HepG2 (cell line): ENCODE measurements around the gene DHX57. TPM values are rescaled to one million over a fixed set of nuclear protein-coding genes. Genes with fewer than 3 reads are reported as not detected.
A peak's percentile ranks its signal among the peaks of the same experiment; 100 is the strongest.

Experiments used
- BORCS8-MEF2B ChIP-seq: sonication (generic); formaldehyde crosslinking; IDR thresholded peaks from 2 replicates; pipeline ENCODE4 v1.8.0; 2022; ENCODE audit warnings: mild to moderate bottlenecking, missing genetic modification reagents
- CHD4 ChIP-seq: fragments of 200-600 bp; sonication (generic); IDR thresholded peaks from 2 replicates; pipeline ENCODE4 v1.7.0; 2017; ENCODE audit warnings: mild to moderate bottlenecking, low read length, borderline replicate concordance
- EED ChIP-seq: sonication (generic); formaldehyde crosslinking; IDR thresholded peaks from 2 replicates; pipeline ENCODE4 v1.5.0; 2020; ENCODE audit warnings: mild to moderate bottlenecking, missing genetic modification reagents
- ELF4 ChIP-seq: sonication (generic); formaldehyde crosslinking; IDR thresholded peaks from 2 replicates; pipeline ENCODE4 v1.5.0; 2020; ENCODE audit warnings: missing genetic modification reagents, mild to moderate bottlenecking, moderate library complexity, borderline replicate concordance
- IKZF4 ChIP-seq: sonication (generic); formaldehyde crosslinking; IDR thresholded peaks from 2 replicates; pipeline ENCODE4 v1.5.1; 2020; ENCODE audit warnings: borderline replicate concordance, mild to moderate bottlenecking, low read depth, missing genetic modification reagents; ENCODE audit errors: not compliant biosample characterization
- MAFF ChIP-seq: IDR thresholded peaks from 2 replicates; pipeline ENCODE4 v1.6.1; 2011; ENCODE audit warnings: low read depth, low read length, improper control_type of control experiment
- SP4 ChIP-seq: sonication (generic); formaldehyde crosslinking; IDR thresholded peaks from 2 replicates; pipeline ENCODE4 v1.8.1; 2023; ENCODE audit warnings: mild to moderate bottlenecking, missing genetic modification reagents
- TCF7 ChIP-seq: sonication (generic); IDR thresholded peaks from 2 replicates; pipeline ENCODE4 v1.6.1; 2016; ENCODE audit warnings: antibody characterized with exemption, low read depth
- THAP11 ChIP-seq: IDR thresholded peaks from 2 replicates; pipeline ENCODE4 v1.6.1; 2016; ENCODE audit warnings: missing biosample characterization, missing genetic modification reagents
- USF2 ChIP-seq, 2 experiments: sonication (generic) in 1 of 2; formaldehyde crosslinking in 1 of 2; IDR thresholded peaks; 2 replicates each; pipeline versions ENCODE4 v1.5.1 to v1.6.1; 2011 to 2020; ENCODE audit warnings: borderline replicate concordance in 1 of 2, low read depth in 1 of 2, low read length in 1 of 2, mild to moderate bottlenecking in 1 of 2, missing genetic modification reagents in 1 of 2, moderate library complexity in 1 of 2
- ZHX2 ChIP-seq, 2 experiments: sonication (generic) in 1 of 2; formaldehyde crosslinking in 1 of 2; IDR thresholded peaks; 2 replicates each; pipeline versions ENCODE4 v1.6.1 to v1.9.0; 2014 to 2022; ENCODE audit warnings: antibody characterized with exemption in 1 of 2, borderline replicate concordance in 1 of 2, inconsistent platforms in 1 of 2, low read depth in 1 of 2, missing genetic modification reagents in 1 of 2
- ZNF296 ChIP-seq: sonication (generic); formaldehyde crosslinking; conservative IDR thresholded peaks from 2 replicates; pipeline ENCODE4 v1.5.0; 2020; ENCODE audit warnings: mild to moderate bottlenecking, missing genetic modification reagents
- ZNF430 ChIP-seq: sonication (generic); formaldehyde crosslinking; IDR thresholded peaks from 2 replicates; pipeline ENCODE4 v1.9.0; 2021; ENCODE audit warnings: mild to moderate bottlenecking, missing genetic modification reagents
- ZNF639 ChIP-seq: conservative IDR thresholded peaks from 2 replicates; pipeline ENCODE4 v1.6.1; 2018; ENCODE audit warnings: missing genetic modification reagents
- ZNF770 ChIP-seq: sonication (generic); formaldehyde crosslinking; IDR thresholded peaks from 2 replicates; pipeline ENCODE4 v1.5.0; 2020; ENCODE audit warnings: mild to moderate bottlenecking, missing genetic modification reagents
- polyA plus RNA-seq, 8 experiments: library from polyadenylated mRNA; depleted of rRNA in 3 of 8; stranded (reverse) in 7 of 8; unstranded in 1 of 8; fragments of >200 nt; fragmentation: Illumina TruSeq in 4 of 8; extraction: Trizol in 4 of 8; gene quantifications; 2 replicates each; pipeline versions ENCODE4 v1.2.1 to v1.2.3, GENCODE V29; 2011 to 2016; ENCODE audit warnings: low read depth in 4 of 8, missing spikeins in 1 of 8, mixed read lengths in 1 of 8; ENCODE audit not compliant: insufficient read depth in 1 of 8
- total RNA-seq, 5 experiments: library from RNA; depleted of rRNA; stranded (reverse); fragments of >200 nt; fragmentation: Illumina TruSeq; extraction: Trizol; gene quantifications; 2 replicates each; pipeline ENCODE4 v1.2.3, GENCODE V29; 2016; ENCODE audit warnings: low read depth in 1 of 5

The DHX57 gene
- total and polyA plus RNA-seq, 2 of the 13 experiments (the other 11 are each of a cell fraction or from before 2014, with no cell fraction given) = 9.2 to 24.2 TPM

GRCh38 chr2:38775097-38775920 is 100.4 kb downstream of the DHX57 start (continued):
- TF ChIP-seq ZNF639 (CRISPR knock-in tag) (no peak), BORCS8-MEF2B (no peak), ZHX2 (IDR thresholded peaks at IDR 0.05; ENCODE audit: low read depth) (no peak), ZHX2 (CRISPR knock-in tag; IDR thresholded peaks at IDR 0.05; ENCODE audit: borderline replicate concordance) (no peak), EED (CRISPR knock-in tag) (no peak), CHD4 (no peak), TCF7 (no peak), ZNF770 (CRISPR knock-in tag) (peak; percentile 96), ELF4 (no peak), SP4 (CRISPR knock-in tag) (no peak), THAP11 (CRISPR knock-in tag) (0 out of 2 replicates have a peak, but pooled peaks have one; percentile 10), ZNF296 (CRISPR knock-in tag) (no peak), ZNF430 (no peak), MAFF (no peak), USF2 (IDR thresholded peaks at IDR 0.05; ENCODE audit: low read depth, low read length) (no peak), USF2 (CRISPR knock-in tag; IDR thresholded peaks at IDR 0.05; ENCODE audit: borderline replicate concordance) (no peak), IKZF4 (CRISPR knock-in tag) (no peak)
